GM19372 (cell line): ENCODE measurements around the gene TMPRSS13.

ENCODE experiments used
- ATAC-seq: cut with Tn5 transposase; IDR thresholded peaks from one replicate; pipeline ENCODE4 v1.9.1; 2021; ENCODE audit warnings: mild to moderate bottlenecking, low read depth, moderate library complexity; ENCODE audit not compliant: unreplicated experiment

TMPRSS13 gene

DNA sequence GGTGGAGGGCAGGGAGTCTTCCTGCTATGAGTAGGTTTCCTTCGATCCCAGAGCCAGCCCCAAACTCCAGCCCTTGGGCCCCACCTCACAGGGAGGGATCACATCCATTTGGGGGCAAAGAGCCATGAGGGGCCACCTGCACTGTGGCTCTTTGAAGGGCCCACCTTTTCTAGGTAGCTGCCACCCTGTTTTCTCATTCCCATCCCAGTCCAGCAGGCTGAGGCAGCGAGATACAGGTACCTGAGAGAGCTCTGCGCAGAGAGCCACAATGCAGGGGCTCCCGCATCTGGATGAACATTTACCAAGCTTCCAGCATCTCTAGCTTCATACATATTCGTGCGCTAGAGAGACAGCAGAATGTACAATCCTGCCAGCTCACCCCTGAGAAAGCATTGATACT lies 69.1 kb downstream of the TMPRSS13 start:
- no peak for ATAC-seq

DNA sequence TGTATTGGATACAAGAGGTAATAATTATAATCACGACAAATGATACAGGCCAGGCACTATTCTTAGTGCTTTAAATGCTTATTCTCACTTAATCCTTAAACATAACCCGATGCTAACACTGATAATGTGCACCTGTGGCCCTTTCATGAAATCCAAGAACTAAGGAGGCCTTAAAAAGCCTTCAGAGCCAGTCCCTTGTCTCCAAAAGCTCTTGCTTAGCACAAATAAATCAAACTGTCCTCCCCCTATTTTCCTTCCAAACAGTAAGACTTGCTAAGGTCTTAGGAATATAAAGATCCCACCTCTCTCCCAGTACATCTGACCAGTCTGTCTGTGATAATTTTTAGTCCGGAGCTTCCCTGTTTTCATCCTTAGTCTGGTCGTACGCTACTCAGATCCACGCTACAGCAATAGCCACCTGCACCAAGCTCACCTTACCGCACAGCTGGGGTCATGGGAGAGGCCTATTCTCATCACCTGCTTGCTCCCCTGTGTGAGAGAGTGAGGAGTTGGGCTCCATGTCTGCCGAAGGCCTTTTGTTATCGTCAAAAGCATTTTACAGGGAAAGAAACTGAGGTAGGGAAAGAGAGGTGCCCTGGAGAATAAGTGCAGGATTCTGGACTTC lies 69.6 kb downstream of the TMPRSS13 start:
- ATAC-seq = no peak

GRCh38 chr11:117859061-117859460 lies 70.1 kb downstream of the TMPRSS13 start:
- no peak for ATAC-seq

GRCh38 chr11:117857734-117858414 lies 71.3 kb downstream of the TMPRSS13 start:
- no peak for ATAC-seq

- ATAC-seq = no peak
Measured at GRCh38 chr11:117855912-117856651, 73.1 kb downstream of the TMPRSS13 start.

DNA sequence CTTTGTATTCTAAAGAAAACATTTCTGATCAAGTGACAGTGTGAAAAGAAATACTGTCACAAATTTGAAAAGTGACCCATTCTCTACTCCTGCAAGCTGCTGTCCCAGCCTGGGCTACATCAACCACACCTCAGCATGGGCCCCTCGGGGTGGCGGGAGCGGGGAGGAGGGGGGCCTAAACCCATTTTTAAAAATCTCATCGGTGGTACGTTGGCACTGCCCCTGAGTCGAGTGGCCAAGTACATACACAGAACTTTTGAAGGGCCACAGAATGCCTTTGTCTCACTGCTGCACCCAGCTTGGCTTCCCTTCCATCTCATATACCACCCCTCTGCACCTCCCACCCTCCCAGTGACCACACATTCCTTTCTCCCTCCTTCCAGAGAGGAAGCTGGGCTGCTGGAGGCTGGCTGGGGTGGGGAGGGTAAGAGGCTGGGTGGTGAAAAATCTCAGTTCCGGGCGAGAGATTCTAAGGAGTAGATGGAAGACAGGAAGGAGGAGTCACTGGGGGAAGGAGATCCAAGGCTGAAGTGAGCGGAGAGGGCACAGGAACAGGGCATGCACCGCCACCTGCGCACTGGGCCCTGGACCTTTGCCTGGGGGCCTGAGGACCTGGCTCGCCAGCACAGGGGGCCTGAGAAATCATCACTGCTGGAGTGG lies 73.9 kb downstream of the TMPRSS13 start:
- ATAC-seq = no peak

DNA sequence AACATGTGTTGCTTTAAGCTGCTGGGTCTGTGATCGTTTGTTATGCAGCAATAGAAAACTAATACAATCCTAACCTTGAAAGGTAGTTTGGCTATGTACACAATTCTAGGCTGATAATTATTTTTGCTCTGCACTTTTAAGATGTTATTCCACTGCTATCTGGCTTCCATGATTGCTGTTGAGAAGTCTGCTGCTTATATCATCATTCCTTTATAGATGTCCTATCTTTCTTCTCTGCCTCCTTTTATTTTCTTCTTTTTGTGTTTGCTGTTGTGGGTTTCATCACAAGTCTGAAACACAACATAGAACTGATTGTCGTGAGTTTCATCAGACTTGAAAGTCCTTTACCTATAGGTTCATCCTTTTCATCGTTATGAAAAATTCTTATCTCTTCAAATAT lies 76.9 kb downstream of the TMPRSS13 start:
- no peak for ATAC-seq

DNA sequence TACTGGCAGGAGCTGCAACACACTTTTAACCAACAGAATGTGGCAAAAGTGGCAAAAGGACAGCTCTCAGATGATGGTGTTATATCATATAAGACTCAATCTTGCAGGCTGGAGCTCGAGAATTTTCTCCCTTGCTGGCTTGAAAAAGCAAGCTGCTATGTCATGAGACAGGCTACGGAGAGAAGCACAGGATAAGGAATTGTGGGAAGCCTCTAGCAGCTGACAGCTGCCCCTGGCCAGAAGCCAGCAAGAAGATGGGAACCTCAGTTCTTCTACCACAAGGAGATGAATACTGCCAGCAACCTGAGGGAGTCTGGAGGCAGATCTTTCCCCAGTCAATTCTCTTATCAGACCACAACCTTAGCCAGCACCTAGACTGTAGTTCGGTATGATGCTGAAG lies 77.3 kb downstream of the TMPRSS13 start:
- no peak for ATAC-seq

- no peak for ATAC-seq
Measured at GRCh38 chr11:117851106-117851505, 78.1 kb downstream of the TMPRSS13 start.
